CD4-positive, alpha-beta T cell (primary cell): Measurements from ENCODE around the gene GPR35. TPM values are rescaled to one million over a fixed set of nuclear protein-coding genes. Genes with fewer than 3 reads are reported as not detected.

Source experiments
- ATAC-seq: fragments of 200-7000 bp; cut with Tn5 transposase; one replicate; pipeline ENCODE4 v1.10.0; 2022; ENCODE audit warnings: mild to moderate bottlenecking; ENCODE audit not compliant: poor library complexity
- CTCF ChIA-PET: fragments of 350-600 bp; sonication (Branson Sonifier 250); formaldehyde crosslinking; loops from one replicate; lab custom pipeline; 2021; ENCODE audit warnings: antibody characterized with exemption, inconsistent platforms; lab: Charles Lee
- POLR2A ChIA-PET: fragments of 350-600 bp; sonication (Branson Sonifier 250); formaldehyde crosslinking; loops from one replicate; lab custom pipeline; 2021; ENCODE audit warnings: antibody characterized with exemption, inconsistent platforms; lab: Charles Lee
- DNase-seq, 14 experiments: peaks; one replicate each; pipeline ENCODE4 v3.0.0-alpha.2; 2013 to 2020; ENCODE audit warnings: mixed read lengths in 2 of 14
- H3K27ac ChIP-seq, 2 donors: one replicate each; pipeline versions ENCODE4 v1.5.1 to v1.7.0; 2013; ENCODE audit warnings: low read length in 2 of 2, low read depth in 1 of 2, mild to moderate bottlenecking in 1 of 2
- H3K27me3 ChIP-seq, 2 experiments: 1 replicate in 1 of 2; 2 replicates in 1 of 2; pipeline versions ENCODE4 v1.6.1 to v1.7.0; 2013; ENCODE audit warnings: low read length in 2 of 2, control low read depth in 1 of 2, mild to moderate bottlenecking in 1 of 2, moderate library complexity in 1 of 2; ENCODE audit not compliant: insufficient read depth in 2 of 2, control insufficient read depth in 1 of 2
- H3K36me3 ChIP-seq: one replicate; pipeline ENCODE4 v1.6.1; 2013; ENCODE audit warnings: low read length, control low read depth; ENCODE audit not compliant: insufficient read depth
- H3K4me1 ChIP-seq: one replicate; pipeline ENCODE4 v1.6.1; 2013; ENCODE audit warnings: low read length, control low read depth; ENCODE audit not compliant: insufficient read depth
- H3K4me3 ChIP-seq: one replicate; pipeline ENCODE4 v1.5.1; 2013; ENCODE audit warnings: mild to moderate bottlenecking, low read length, moderate library complexity
- H3K9me3 ChIP-seq, 2 experiments: 1 replicate in 1 of 2; 2 replicates in 1 of 2; pipeline versions ENCODE4 v1.6.1 to v1.7.0; 2013; ENCODE audit warnings: low read length in 2 of 2, mild to moderate bottlenecking in 2 of 2, control low read depth in 1 of 2, moderate library complexity in 1 of 2; ENCODE audit not compliant: control insufficient read depth in 1 of 2, insufficient read depth in 1 of 2
- H3K27ac Mint-ChIP-seq: one replicate; pipeline ENCODE4 v1.8.0; 2020; ENCODE audit warnings: mixed read lengths
- H3K27me3 Mint-ChIP-seq: one replicate; pipeline ENCODE4 v1.8.0; 2021; ENCODE audit warnings: mixed read lengths
- H3K36me3 Mint-ChIP-seq: one replicate; pipeline ENCODE4 v1.8.0; 2021; ENCODE audit warnings: low read depth, mixed read lengths
- H3K4me1 Mint-ChIP-seq: one replicate; pipeline ENCODE4 v1.8.0; 2021; ENCODE audit warnings: low read depth, mixed read lengths
- H3K4me3 Mint-ChIP-seq: one replicate; pipeline ENCODE4 v1.8.0; 2020; ENCODE audit warnings: mild to moderate bottlenecking, mixed read lengths
- H3K9me3 Mint-ChIP-seq: one replicate; pipeline ENCODE4 v1.8.0; 2020; ENCODE audit warnings: mixed read lengths
- intact Hi-C, 2 experiments: fragments of 100-400 bp; cut with DNase I in 1 of 2; cut with micrococcal nuclease in 1 of 2; formaldehyde crosslinking; loops; one replicate each; pipeline versions ENCODE4 v1.15.1 to v1.9.0; 2023 to 2025; cut with DNase I, micrococcal nuclease
- total RNA-seq, 174 experiments: library from RNA in 2 of 174; stranded (reverse) in 2 of 174; gene quantifications; one replicate each; pipeline ENCODE4 v1.2.3 and lab custom pipeline; 2021 to 2026
- TF ChIP-seq, protein P1 (sequence below): fragments of 200-600 bp; IDR thresholded peaks from one replicate; pipeline ENCODE4 v1.8.0; 2022; ENCODE audit warnings: antibody characterized with exemption, mild to moderate bottlenecking

Gene GPR35
- total RNA-seq, 2 experiments from 2014 or later, result 7.1 to 7.2 TPM

DNA sequence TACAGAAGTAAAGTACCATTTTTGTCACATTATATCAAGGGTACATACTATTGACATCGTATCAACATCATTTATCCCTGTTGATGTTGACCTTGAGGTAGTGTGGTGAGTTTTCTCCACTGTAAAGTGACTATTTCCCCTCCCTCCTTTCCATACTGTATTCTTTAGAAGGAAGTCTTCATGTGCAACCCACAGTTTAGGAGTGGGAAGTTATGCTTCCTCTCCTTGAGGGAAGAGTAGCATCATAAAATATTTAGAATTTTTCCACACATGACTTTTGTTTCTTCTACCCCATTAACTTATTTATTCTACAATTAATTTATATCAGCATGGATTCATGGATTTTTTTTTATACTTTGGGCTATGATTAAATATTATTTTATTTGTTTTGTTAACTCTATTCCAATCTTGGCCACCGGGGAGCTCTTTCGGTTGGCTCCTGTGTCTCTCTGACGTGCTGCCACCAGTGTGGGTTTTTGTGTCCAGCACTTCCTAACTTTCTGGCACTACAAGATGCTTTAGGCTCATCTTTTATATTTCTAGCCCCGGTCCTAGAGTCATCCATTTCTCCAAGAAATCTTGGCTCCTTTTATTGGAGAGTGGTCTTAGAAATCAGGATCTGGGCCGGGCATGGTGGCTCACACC, 38.4 kb downstream of the GPR35 start:
- POLR2A ChIA-PET, result no interaction called here
- Mint-ChIP-seq H3K4me1 (no peaks in the 10 kb centered on the region), H3K27ac (no peak overlapping the region), H3K36me3 (no peaks in the 10 kb centered on the region), H3K4me3 (no peak overlapping the region), H3K27me3 (peaks cover 61% of the 10 kb centered on the region), H3K9me3 (peaks cover 7% of the 10 kb centered on the region)
- CTCF ChIA-PET, result no interaction called here
- H3K4me1 ChIP-seq, result no peaks in the 10 kb centered on the region
- H3K27ac ChIP-seq, result no peak overlapping the region
- peaks cover 5 to 10% of the 10 kb centered on the region in 2 experiments for H3K27me3 ChIP-seq
- ATAC-seq (no peak), DNase-seq (no peak)
- no peak overlapping the region for H3K4me3 ChIP-seq
- intact Hi-C loops, result loop anchor here in 1 of 2 experiments (10.0 kb wide), 1 partner anchor 51 kb away; no protein-coding TSS in a partner anchor
- H3K9me3 ChIP-seq, result peaks cover 0 to 9% of the 10 kb centered on the region in 2 experiments
- TF ChIP-seq, protein P1, sequence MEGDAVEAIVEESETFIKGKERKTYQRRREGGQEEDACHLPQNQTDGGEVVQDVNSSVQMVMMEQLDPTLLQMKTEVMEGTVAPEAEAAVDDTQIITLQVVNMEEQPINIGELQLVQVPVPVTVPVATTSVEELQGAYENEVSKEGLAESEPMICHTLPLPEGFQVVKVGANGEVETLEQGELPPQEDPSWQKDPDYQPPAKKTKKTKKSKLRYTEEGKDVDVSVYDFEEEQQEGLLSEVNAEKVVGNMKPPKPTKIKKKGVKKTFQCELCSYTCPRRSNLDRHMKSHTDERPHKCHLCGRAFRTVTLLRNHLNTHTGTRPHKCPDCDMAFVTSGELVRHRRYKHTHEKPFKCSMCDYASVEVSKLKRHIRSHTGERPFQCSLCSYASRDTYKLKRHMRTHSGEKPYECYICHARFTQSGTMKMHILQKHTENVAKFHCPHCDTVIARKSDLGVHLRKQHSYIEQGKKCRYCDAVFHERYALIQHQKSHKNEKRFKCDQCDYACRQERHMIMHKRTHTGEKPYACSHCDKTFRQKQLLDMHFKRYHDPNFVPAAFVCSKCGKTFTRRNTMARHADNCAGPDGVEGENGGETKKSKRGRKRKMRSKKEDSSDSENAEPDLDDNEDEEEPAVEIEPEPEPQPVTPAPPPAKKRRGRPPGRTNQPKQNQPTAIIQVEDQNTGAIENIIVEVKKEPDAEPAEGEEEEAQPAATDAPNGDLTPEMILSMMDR, result no peak
- H3K36me3 ChIP-seq, result no peaks in the 10 kb centered on the region

DNA sequence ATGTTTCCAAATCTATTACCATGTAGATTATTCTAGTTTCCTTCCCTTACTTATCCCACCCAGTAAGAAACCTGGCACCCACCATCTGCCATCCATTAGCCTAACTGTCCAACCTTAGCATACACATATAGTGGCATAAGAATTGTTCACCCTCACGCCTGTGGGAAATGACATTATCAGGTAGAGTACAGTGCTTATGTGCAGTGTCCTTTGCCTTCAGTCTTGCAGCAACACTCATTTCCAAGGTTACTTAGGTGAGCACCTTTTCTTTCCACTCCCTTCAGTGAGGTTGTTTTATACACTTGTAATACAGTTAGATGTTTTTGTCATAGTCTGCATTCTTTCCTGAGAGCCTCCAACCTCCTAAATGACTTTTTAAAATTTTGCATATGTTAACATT, 39.3 kb downstream of the GPR35 start:
- POLR2A ChIA-PET, result no interaction called here
- H3K27me3 Mint-ChIP-seq, result peaks cover 57% of the 10 kb centered on the region
- TF ChIP-seq, protein P1, result no peak
- DNase-seq (no peak), ATAC-seq (no peak)
- peaks cover 7% of the 10 kb centered on the region for H3K9me3 Mint-ChIP-seq
- intact Hi-C loops, result loop anchor here in 1 of 2 experiments (10.0 kb wide), 1 partner anchor 50 kb away; no protein-coding TSS in a partner anchor
- no peak overlapping the region for H3K27ac Mint-ChIP-seq
- H3K36me3 Mint-ChIP-seq, result no peaks in the 10 kb centered on the region
- Histone ChIP-seq H3K9me3 (peaks cover 0 to 9% of the 10 kb centered on the region in 2 experiments), H3K4me3 (no peak overlapping the region), H3K27ac (no peak overlapping the region), H3K4me1 (no peaks in the 10 kb centered on the region), H3K36me3 (no peaks in the 10 kb centered on the region), H3K27me3 (peaks cover 5 to 10% of the 10 kb centered on the region in 2 experiments)
- no peaks in the 10 kb centered on the region for H3K4me1 Mint-ChIP-seq
- no peak overlapping the region for H3K4me3 Mint-ChIP-seq
- CTCF ChIA-PET, result no interaction called here

DNA sequence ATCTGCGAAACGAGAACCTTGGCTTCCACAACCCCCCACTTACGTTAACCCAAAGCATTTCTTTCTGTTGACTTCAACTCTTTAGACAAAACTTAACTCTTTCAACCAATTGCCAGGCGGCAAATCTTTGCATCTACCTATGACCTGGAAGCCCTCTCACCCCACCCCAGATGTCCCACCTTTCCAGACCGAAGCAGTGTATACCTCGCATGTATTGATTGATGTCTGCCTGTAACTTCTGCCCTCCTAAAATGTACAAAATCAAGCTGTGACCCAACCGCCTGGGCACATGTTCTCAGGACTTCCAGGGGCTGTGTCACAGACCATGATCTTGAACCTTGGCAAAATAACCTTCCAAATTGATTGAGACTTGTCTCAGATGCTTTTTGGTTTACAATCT, 45.1 kb downstream of the GPR35 start:
- H3K36me3 Mint-ChIP-seq, result no peaks in the 10 kb centered on the region
- Histone ChIP-seq H3K27me3 (peaks cover 4 to 7% of the 10 kb centered on the region in 2 experiments), H3K4me3 (no peak overlapping the region), H3K27ac (no peak overlapping the region), H3K36me3 (no peaks in the 10 kb centered on the region), H3K4me1 (no peaks in the 10 kb centered on the region), H3K9me3 (peaks cover 0 to 6% of the 10 kb centered on the region in 2 experiments)
- H3K4me1 Mint-ChIP-seq, result no peaks in the 10 kb centered on the region
- CTCF ChIA-PET, result no interaction called here
- intact Hi-C loops, result no loop called here
- peaks cover 54% of the 10 kb centered on the region for H3K27me3 Mint-ChIP-seq
- POLR2A ChIA-PET, result no interaction called here
- no peak overlapping the region for H3K4me3 Mint-ChIP-seq
- H3K27ac Mint-ChIP-seq, result no peak overlapping the region
- ATAC-seq, result no peak
- H3K9me3 Mint-ChIP-seq, result peaks cover 3% of the 10 kb centered on the region
- TF ChIP-seq, protein P1, result no peak
- DNase-seq, result no peak
